Measurements from ENCODE around the gene CNTN4.

DNA sequence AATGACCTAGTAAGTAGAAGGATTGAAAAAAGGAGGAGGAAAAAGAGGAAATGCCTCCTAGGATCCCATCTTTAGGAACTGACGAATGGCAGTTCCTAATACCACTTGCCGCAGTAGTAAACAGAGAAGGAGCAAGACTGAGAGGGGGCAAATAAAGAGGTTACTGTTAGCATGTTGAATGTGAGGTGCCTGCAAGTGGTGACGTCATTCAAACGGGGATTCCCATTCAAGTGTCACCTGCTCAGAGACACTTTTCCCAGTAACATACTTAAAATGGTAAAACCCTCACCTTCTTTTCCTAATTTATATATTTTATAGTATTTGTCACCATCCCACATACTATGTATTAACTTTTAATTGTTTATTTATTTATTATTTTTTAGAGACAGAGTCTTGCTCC, 832.6 kb downstream of the CNTN4 start:
- TF ChIP-seq, protein P1, sequence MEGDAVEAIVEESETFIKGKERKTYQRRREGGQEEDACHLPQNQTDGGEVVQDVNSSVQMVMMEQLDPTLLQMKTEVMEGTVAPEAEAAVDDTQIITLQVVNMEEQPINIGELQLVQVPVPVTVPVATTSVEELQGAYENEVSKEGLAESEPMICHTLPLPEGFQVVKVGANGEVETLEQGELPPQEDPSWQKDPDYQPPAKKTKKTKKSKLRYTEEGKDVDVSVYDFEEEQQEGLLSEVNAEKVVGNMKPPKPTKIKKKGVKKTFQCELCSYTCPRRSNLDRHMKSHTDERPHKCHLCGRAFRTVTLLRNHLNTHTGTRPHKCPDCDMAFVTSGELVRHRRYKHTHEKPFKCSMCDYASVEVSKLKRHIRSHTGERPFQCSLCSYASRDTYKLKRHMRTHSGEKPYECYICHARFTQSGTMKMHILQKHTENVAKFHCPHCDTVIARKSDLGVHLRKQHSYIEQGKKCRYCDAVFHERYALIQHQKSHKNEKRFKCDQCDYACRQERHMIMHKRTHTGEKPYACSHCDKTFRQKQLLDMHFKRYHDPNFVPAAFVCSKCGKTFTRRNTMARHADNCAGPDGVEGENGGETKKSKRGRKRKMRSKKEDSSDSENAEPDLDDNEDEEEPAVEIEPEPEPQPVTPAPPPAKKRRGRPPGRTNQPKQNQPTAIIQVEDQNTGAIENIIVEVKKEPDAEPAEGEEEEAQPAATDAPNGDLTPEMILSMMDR (IDR thresholded peaks at IDR 0.05; ENCODE audit: low read depth, low read length) = no peak
- no peak for TF ChIP-seq EZH2phosphoT487 (IDR thresholded peaks at IDR 0.05; ENCODE audit: low read depth)

All from OCI-LY3 (cell line).